Measurements from ENCODE around the gene FCHO1. TPM values are rescaled to one million over a fixed set of nuclear protein-coding genes. Genes with fewer than 3 reads are reported as not detected.
A peak's percentile ranks its signal among the peaks of the same experiment; 100 is the strongest.

The FCHO1 gene
- total and polyA plus RNA-seq, 2 donors (not counting 1 experiment from before 2014, with no cell fraction given): 85.7 to 149 TPM

DNA sequence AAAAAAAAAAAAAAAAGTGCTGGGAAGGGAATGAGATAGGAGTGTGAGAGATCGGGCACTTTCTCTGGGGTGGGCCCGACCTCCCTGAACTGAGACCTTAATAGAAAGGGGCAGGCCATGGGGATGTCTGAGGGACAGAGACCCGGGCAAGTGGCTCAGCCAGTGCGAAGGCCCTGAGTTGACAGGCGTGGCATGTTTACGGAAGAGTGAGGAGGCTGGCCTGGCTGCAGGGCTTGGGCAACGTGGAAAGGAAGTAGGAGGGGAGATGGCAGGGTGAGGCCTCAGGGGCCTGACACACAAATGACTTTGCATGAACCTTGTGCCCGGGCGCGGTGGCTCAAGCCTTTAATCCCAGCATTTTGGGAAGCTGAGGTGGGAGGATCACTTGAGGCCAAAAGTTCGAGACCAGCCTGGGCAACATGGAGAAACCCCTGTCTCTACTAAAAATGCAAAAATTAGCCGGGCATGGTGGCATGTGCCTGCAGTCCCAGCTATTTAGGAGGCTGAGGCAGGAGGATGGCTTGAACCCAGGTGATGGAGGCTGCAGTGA lies 13.9 kb downstream of the FCHO1 start:
- H3K4me3 Mint-ChIP-seq: peak overlapping the region; percentile 41
- H3K4me2 ChIP-seq (replicated peaks; ENCODE audit: low read depth, low read length, poor library complexity, severe bottlenecking): no peak overlapping the region

More for the DNA sequence above, 13.9 kb downstream of the FCHO1 start:
- peaks cover 31% of the 10 kb centered on the region for H4K20me1 ChIP-seq (ENCODE audit: control insufficient read depth, insufficient read depth, low read length, poor library complexity, severe bottlenecking)
- CTCF ChIA-PET: interaction anchor here (1.2 to 4.9 kb wide), 8 partner anchors 11 to 90 kb away, joined by 6 to 137 read pairs (median 26); partner anchors contain the start of gene FCHO1
- H3K27me3 ChIP-seq (replicated peaks in 1 of 4; ENCODE audit: control extremely low read depth in 1 of 4, control insufficient read depth in 3 of 4, insufficient read depth in 4 of 4, low read length in 3 of 4): no peaks in the 10 kb centered on the region
- Mint-ChIP-seq H3K27me3 (no peaks in the 10 kb centered on the region), H3K27ac (peak overlapping the region; percentile 88), H3K9me3 (ENCODE audit: insufficient read depth) (no peaks in the 10 kb centered on the region), H3K4me1 (peaks cover 31% of the 10 kb centered on the region)
- POLR2A ChIA-PET: interaction anchor here (0.7 to 1.3 kb wide), 2 partner anchors 15 to 26 kb away, joined by 5 read pairs; no protein-coding TSS in a partner anchor
- peaks cover 3 to 72% of the 10 kb centered on the region in 2 experiments for H3K36me3 ChIP-seq (replicated peaks in 1 of 2; ENCODE audit: control extremely low read depth in 1 of 2, control insufficient read depth in 1 of 2, extremely low read depth in 1 of 2, insufficient read depth in 2 of 2, low read length in 1 of 2)
- peaks cover 11 to 21% of the 10 kb centered on the region in 2 donors for H3K4me1 ChIP-seq (ENCODE audit: control insufficient read depth in 2 of 2, insufficient read depth in 2 of 2, low read length in 2 of 2)
- DNase-seq (no peak), ATAC-seq (ENCODE audit: low read depth) (peak; percentile 79)
- TF ChIP-seq, protein P1, sequence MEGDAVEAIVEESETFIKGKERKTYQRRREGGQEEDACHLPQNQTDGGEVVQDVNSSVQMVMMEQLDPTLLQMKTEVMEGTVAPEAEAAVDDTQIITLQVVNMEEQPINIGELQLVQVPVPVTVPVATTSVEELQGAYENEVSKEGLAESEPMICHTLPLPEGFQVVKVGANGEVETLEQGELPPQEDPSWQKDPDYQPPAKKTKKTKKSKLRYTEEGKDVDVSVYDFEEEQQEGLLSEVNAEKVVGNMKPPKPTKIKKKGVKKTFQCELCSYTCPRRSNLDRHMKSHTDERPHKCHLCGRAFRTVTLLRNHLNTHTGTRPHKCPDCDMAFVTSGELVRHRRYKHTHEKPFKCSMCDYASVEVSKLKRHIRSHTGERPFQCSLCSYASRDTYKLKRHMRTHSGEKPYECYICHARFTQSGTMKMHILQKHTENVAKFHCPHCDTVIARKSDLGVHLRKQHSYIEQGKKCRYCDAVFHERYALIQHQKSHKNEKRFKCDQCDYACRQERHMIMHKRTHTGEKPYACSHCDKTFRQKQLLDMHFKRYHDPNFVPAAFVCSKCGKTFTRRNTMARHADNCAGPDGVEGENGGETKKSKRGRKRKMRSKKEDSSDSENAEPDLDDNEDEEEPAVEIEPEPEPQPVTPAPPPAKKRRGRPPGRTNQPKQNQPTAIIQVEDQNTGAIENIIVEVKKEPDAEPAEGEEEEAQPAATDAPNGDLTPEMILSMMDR (IDR thresholded peaks at IDR 0.05): no peak
- TF ChIP-seq EZH2 (IDR thresholded peaks at IDR 0.05; ENCODE audit: borderline replicate concordance, insufficient read depth, low read depth, low read length, poor library complexity, severe bottlenecking): no peak
- H3K9ac ChIP-seq (ENCODE audit: low read length): no peak overlapping the region
- H2AFZ ChIP-seq (ENCODE audit: insufficient read depth, low read depth, low read length, poor library complexity, severe bottlenecking): no peak overlapping the region
- peak overlapping the region; percentile 12 to 18 for H3K27ac ChIP-seq (ENCODE audit: low read length in 2 of 2)
- no peaks in the 10 kb centered on the region for H3K9me3 ChIP-seq (ENCODE audit: control extremely low read depth in 1 of 3, control insufficient read depth in 2 of 3, insufficient read depth in 1 of 3, low read length in 2 of 3)
- intact Hi-C loops (cut with micrococcal nuclease): loop anchor here (1.0 kb wide), 1 partner anchor 11 kb away; no protein-coding TSS in a partner anchor
- no peak overlapping the region for H3K4me3 ChIP-seq (ENCODE audit: control extremely low read depth in 1 of 5, extremely low read depth in 1 of 5, insufficient read depth in 1 of 5, low read depth in 2 of 5, low read length in 4 of 5)
- H3K79me2 ChIP-seq (ENCODE audit: control insufficient read depth, insufficient read depth, low read length): peaks cover 61% of the 10 kb centered on the region
- WGBS (ENCODE audit: insufficient coverage): 43% methylated on average over 9 of the region's 12 CpGs

Measured in B cell (primary cell).